Hair follicular keratinocyte (primary cell): ENCODE measurements around the gene SEM1. TPM values are rescaled to one million over a fixed set of nuclear protein-coding genes. Genes with fewer than 3 reads are reported as not detected.

Source experiments
- total RNA-seq: library from RNA; depleted of rRNA; stranded (reverse); fragments of >200 nt; gene quantifications from 2 replicates; pipeline ENCODE4 v1.2.3, GENCODE V29; 2015

The SEM1 gene
- 39.4 and 116 TPM in 2 replicates for total RNA-seq

DNA sequence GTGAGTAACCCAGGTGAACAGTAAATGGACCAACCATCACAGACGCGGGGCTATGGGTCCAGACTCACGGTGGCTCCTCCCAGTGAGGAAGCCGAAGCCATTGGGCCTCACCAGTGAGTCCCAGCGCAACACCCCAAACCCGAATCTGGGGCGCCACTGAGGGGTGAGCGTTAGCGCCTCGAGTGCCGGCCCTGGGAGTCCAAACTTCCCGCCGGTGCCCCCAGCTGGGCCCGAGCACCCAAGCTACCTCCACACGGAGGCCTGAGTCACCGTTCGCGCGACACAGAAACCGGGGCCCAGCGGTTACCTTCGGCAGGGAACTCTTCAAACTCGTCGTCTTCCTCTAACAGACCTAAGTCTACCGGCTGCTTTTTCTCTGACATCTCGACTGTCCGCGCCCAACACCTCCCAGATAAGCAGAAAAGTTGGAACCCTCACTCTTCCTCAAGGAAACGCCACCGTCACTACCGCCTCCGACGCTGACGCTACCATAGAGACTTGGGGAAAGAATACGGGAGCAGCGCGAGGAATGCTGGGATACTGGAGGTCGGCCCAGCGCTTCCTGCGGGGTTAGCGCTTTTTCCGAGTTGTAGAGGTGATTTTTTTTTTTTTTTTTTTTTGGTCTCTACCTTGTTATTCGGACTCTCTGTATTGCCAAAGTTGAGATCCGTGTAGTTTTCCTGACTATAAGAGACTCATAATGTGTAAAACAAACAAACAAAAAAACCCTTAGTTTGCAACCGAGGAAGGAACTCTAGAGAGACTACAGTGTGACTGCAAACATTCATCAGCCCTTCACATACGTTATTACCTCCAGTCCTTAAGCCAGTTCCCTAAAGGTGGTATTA lies at the start of gene SEM1:
Gene SEM1 (minus strand): TSS at position 466 of the 848 bp plus-strand sequence. CDS start 83 bp downstream, at position 383.

